ENCODE data around the gene BCR.

The BCR gene

GRCh38 chr22:23176645-23177027 lies 3.7 kb upstream of the BCR start:
- DNase-seq (ENCODE audit: low spot score): no peak

GRCh38 chr22:23177197-23177596 lies 3.1 kb upstream of the BCR start:
- DNase-seq (ENCODE audit: low spot score): no peak

- peak; percentile 84 for DNase-seq (ENCODE audit: low spot score)
These were observed 1.6 kb upstream of the BCR start for GRCh38 chr22:23178512-23179254.

DNA sequence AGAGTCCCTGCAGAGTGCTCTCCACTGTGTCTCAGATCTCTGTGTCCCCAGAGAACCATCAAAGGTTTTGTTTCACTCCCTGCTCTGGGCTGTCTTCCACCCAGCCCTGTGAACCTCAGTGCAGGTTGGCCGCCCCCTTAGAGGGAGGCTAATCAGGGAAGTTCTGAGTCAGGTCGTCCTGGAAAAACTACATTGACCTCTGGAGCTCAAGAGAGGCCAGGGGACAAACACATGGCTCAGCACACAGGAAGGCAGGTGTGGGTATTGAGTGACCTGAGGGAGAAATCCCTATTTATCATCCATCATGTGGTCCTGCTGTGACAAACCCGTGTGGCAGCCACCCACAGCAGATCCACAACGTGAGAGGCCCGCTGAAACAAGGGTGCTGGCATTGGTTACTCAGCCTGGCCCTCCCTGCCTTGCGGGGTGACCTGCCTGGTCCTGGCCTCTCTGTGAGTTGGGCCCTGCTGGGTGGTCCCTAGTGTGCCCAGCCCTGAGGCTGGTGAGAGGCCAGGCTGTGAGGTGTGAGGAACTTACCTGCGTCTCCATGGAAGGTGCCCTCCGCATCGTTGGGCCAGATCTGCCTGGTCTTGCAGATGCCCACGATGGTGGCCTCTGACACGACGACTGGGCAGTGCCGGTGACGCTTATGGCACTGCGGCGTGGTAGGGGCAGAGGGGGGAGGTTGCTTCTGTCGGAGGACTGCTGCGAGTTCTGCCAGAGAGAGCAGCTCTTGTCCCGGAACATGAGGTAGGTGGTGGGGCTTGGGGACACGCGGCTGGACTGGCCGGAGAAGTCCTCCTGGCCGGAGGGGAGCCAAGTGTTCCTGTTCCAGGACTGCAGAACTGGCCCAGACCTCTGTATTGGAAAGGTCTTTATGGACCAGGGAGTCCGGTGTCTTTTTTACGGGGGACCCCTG lies 669 bp upstream of the BCR start:
- DNase-seq (ENCODE audit: low spot score): no peak

- no peak for DNase-seq (ENCODE audit: low spot score)
These were observed 798 bp downstream of the BCR start for GRCh38 chr22:23180893-23181720.

- no peak for DNase-seq (ENCODE audit: low spot score)
These were observed 1.5 kb downstream of the BCR start for GRCh38 chr22:23181721-23182308.

- DNase-seq (ENCODE audit: low spot score): no peak
These were observed 2.2 kb downstream of the BCR start for GRCh38 chr22:23182309-23183060.

DNA sequence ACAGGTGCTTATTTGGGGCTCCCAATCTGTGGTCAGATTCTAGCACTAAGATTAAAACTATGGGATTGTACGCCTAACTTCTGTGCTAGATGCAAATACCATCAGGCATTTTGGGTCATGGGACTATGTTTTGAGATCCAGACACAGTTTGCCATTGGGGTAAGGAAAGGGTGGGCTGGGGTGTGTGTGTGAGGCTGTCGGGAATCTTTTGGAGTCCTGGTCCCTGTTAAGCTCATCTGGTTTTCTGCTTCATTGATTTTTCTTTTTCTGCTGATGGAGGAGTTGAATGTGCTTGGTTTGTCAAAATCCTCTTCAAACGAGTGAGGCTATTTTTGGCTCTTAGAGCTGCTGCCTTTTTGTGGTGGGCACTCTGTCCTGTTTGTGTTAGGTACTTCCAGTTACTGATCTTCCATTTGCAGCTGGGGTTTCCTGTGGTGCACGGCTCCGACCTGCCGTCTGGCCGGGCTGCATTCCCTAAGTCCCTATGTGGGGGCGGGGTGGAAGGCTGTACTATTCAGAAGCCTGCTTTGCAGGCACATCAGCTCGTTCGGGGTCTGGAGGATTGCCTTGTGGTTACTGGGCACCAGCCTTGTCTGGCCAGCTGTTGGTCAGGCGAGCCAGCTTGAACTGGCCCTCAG lies 2.9 kb downstream of the BCR start:
- peak; percentile 88 for DNase-seq (ENCODE audit: low spot score)

DNA sequence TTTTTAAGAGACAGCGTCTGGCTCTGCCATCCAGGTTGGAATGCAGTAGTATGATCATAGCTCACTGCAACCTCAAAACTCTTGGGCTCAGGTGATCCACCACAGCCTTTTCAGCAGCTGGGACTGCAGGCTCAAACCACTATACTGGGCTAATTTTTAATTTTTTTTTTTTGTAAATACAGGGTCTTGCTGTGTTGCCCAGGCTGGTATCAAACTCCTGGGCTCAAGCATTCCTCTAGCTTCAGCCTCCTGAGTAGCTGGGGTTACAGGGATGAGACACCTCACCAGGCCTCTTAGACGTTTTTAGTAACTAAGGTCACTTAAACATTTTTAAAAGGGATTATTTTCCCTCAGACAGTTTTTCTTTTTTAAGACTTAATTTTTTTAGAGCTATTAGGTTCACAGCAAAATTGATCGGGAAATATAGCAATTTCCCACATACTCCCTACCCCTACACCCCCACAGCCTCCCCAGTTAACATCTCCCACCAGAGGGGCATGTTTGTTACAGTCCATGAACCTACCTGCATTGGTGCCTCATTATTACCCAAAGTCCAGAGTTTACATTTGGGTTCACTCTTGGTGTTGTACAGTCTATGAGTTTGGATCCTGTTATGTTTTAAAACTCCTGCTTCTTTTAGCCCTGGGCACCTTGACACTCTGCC lies 3.9 kb downstream of the BCR start:
- DNase-seq (ENCODE audit: low spot score): no peak

- DNase-seq (ENCODE audit: low spot score): no peak
These were observed 4.4 kb downstream of the BCR start for GRCh38 chr22:23184764-23185113.

- DNase-seq (ENCODE audit: low spot score): no peak
These were observed 6.9 kb downstream of the BCR start for GRCh38 chr22:23187211-23187610.

DNA sequence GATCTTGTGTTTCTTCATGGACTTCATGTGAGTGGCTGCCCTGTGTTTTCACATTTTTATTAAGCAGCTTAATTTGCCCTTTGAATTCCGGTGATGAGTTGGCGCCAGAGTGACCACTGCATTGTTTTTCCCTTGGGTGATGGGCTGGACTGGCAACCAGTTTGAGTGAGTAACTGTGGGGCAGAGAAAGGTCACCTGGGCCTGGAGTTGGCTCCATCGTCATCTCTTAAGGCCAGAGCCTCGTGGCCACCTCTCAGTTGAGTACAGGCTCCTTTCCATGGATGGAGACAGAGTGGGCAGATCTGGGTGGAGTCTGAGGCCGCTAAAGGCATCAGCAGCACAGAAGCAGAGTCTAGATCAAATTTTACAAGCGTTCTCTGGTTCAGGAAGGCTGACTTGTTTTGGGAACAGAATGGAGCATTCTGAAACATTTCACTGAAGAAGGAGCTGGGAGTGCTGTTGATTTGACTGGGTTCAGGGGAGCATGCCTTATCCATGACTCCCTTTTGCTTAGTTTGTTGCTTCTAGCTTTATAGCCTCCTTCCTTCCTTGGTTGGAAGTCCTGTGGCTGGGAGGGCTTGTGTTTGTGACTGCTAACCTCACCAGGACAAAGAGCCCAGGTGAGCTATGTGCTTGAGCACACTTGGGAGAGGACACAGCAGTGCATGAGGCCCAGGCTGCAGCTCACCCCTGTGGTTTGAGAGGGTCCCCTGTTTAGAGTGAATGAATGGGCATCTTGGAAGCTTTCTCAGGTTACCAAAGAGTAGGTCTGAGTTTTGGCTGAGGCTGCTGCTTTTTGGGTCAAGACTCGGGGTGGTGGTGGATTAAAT lies 7.8 kb downstream of the BCR start:
- no peak for DNase-seq (ENCODE audit: low spot score)

- DNase-seq (ENCODE audit: low spot score): no peak
These were observed 10.2 kb downstream of the BCR start for GRCh38 chr22:23190526-23190925.

DNA sequence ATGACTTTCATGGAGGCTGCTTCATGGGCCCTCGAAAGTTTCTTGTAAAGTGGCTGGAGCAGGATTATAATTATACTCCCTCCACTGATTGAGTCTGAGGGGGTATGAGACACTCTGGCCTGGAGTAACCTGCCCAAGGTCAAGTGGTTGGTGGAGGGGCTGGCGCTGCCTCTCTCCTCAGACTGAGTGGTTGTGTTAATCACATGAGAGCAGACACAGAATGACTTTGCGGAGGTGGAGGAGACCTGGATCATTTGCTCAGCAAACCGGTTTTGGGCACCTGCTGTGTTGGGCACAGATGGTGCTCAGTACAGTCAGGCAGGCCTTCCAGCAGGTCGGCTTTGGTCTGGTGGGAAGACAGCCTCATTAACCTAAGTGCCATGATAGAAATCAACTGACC lies 11.8 kb downstream of the BCR start:
- DNase-seq (ENCODE audit: low spot score): no peak

- no peak for DNase-seq (ENCODE audit: low spot score)
These were observed 12.2 kb downstream of the BCR start for GRCh38 chr22:23192558-23192957.

DNA sequence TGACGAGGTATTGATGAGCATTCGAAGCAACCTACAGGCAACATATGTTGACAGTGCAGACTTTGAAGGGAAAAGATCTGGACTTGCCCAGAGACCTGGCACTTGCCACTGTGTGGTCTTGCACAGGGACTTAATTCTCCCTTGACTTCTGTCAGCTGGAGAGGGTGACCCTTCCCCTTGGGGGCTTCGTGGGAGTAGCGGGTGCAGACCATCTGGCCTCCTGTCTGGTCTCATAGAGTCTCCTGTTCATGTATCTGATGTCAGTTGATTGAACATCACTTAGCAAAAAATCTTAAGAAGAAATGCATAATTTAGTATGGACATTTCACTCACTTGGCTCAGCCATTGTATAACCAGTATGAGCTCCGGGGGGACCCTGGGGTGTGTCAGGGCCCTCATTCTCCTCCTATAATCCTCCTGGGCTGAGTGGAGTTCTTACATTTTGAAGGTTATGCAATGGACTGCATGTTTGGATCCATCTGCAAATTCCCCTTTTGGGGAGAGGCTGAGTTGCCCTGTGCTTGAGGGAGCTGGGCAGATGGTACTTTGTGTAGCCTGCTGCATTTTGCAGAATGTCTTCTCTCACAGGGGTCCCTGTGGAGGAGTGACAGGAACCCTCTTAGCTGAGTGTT lies 13.0 kb downstream of the BCR start:
- DNase-seq (ENCODE audit: low spot score): no peak

GRCh38 chr22:23193882-23194281 lies 13.6 kb downstream of the BCR start:
- peak; percentile 53 for DNase-seq (ENCODE audit: low spot score)

GRCh38 chr22:23196165-23196564 lies 15.9 kb downstream of the BCR start:
- DNase-seq (ENCODE audit: low spot score): no peak

DNA sequence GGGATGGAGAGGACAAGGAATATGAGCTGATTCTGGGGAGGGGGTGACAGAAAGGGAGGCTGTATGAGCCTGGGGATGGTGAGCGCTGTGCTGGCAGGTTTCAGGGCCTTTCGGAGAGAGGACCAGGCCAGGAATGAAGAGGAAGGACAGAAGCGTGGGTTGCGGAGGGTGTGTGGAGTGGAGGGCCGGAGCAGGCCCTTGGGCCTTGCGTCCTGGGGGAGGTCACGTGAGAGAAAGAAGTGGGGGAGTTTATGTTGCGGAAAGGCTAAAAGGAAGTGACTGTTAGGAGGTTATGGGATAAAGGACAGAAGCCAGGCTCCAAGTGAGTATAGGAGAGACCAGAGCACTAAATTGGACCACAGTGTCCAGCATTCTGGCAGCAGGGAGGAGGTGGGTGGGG lies 17.5 kb downstream of the BCR start:
- DNase-seq (ENCODE audit: low spot score): no peak

Measured in Ammon's horn (tissue), 1 donor.